Limb (tissue), 2 donors: ENCODE data around the gene FRYL.
"Not testable (repeated sequence)": the region's sequence is repeated elsewhere in the genome, so short reads cannot be mapped to it uniquely, and the experiment has no call there.

Experiments used
- DNase-seq, 2 donors: peaks; one replicate each; pipeline ENCODE4 v3.0.0-alpha.2; 2016; ENCODE audit errors: extremely low spot score in 2 of 2

FRYL gene

DNA sequence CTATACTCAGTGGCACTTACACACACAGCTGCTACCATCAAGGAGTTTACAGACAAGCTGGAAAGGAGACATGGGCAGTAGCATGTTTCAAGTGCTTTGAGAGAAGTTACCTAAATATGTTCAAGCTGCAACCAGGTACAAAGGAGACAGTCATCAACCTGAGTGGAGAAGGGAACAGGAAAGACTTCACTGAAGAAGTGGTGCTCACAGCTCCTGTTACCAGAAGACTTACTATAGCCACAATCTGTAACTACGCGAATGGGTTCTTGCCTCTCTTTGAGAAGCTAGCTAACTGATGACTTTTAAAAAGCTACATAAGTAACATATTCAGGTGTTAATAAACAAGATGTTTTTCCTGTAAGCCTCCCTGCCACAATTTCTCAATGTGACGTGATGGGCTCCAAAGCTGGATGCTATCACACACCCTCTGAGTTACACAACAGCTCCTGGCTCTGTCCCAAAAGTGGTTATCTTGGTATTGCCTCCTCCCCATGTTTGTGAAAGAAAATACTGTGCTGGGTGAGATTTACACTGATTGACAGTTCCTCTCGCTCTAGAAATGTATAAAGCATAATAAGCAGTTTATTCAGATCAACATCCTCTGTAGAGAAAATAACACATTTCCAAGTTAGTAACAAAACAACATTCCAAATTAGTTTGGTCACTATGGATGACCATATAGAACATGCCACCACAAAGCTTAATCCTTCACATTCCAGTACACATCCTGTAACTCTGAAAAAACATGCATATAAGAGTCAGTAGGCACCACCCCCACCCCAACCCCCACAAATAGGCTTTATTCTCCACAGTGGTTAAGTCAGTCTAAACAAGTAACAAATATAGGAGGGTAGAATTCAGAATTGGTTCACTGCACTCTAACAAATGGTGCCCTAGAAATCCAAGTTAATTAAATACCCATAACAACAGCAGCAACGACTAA is 81.8 kb downstream of the FRYL start:
- DNase-seq = no peak

DNA sequence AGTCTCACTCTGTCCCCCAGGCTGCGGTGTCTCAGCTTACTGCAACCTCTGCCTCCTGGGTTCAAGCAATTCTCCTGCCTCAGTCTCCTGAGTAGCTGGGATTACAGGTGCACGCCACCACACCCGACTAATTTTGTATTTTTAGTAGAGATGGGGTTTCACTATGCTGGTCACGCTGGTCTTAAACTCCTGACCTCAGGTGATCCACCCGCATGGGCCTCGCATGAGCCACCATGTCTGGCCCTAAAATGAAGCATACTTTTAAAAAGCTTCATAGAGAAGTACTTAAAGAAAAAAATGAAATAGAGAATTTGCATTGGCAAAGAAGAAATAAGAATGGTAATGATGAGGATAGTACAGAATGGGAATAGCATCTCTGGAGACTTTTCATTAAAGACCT is 82.6 kb downstream of the FRYL start:
- DNase-seq = not testable (repeated sequence)

DNA sequence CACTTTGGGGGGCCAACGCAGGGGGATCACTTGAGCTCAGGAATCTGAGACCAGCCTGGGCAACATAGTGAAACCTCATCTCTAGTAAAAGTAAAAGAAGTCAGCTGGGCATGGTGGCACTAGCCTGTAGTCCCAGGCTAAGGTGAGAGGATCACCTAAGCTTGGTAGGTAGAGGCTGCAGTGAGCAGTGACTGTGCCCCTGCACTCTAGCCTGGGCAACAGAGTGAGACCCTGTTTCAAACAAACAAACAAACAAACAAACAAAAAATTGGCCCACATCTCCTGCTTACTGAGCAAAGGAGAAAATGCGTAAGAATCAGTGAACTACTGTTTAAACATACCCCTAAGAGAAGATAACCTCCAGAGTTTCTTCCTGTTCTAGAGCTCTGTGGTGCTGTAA is 85.3 kb downstream of the FRYL start:
- no peak for DNase-seq

DNA sequence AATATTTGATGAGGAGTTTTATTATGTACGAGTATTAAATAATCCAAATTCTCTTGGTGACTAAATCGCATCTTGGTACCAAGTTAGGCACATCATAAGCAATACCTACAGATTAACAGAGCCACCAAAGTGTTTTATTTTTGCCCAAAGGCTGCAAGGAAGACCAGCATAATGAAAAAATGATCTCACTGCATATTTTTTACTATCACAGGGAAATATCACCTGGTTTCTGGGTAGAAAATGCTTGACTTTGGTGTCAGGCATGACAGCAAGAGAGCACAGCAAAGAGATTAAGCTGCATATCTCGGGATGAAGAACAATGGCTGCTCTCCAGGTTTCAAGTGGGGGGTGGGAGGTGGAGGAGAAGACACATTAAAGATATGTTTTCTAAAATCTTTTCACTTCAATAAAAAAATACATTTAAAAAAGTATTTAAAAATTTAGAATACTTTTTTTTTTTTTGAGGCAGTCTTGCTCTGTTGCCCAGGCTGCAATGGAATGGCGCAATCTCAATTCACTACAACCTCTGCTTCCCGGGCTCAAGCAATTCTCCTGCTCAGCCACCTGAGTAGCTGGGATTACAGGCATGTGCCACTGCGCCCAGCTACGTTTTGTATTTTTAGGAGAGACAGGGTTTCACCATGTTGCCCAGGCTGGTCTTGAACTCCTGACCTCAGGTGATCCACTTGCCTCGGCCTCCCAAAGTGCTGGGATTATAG is 86.1 kb downstream of the FRYL start:
- no peak for DNase-seq

DNA sequence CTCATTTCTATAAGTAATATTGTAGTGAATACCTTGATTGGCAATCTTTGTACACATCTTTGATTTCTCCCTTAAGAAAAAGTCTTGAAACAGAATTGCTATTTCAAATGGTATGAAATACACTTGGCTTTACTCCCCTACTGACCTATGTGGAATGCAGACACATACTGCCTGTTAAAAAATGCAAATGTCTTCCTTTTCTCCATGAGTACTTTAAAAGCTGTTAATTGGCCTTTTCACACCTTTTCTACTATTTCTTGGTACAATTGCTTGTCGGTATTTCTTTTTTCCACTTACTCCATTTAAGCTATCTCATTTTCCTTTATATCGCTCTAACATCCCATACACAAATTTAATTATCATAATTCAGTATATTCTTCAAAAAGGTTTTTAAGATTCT is 87.2 kb downstream of the FRYL start:
- no peak for DNase-seq

DNA sequence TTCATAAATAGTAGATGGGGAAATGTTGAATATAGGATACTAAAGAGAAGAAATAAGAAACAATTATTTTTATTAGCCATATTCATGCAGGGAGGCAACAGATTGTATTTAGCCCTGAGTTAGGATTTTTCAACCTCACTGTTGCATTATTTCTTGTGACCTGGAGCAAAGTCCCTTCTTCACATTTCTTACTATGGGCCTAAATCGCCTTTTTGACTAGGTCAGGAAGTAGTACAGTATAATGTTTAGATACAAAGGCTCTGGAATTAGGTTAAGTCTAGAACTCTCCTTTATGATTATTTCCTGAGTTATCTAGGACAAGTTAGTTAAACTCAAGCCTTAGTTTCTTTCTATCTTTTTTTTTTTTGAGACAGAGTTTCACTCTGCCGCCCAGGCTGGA is 88.0 kb downstream of the FRYL start:
- DNase-seq = no peak

DNA sequence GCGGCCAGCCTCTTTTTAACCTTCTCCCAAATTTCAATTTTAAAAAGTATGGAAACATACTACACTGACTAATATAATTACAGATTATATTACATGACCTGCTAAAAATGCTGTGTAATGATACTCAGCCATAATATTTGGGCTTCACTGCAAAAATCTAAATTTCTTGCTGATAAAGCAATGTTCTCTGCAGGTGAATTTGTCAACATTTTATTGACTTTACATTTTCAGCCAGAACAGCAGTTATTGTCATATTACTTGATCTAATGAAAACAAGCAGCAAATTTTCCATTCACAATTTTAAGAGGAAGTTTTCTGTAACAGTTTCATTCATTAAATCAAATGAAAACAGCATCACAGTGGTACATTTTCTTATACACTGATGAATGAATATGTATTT is 91.1 kb downstream of the FRYL start:
- DNase-seq = no peak

DNA sequence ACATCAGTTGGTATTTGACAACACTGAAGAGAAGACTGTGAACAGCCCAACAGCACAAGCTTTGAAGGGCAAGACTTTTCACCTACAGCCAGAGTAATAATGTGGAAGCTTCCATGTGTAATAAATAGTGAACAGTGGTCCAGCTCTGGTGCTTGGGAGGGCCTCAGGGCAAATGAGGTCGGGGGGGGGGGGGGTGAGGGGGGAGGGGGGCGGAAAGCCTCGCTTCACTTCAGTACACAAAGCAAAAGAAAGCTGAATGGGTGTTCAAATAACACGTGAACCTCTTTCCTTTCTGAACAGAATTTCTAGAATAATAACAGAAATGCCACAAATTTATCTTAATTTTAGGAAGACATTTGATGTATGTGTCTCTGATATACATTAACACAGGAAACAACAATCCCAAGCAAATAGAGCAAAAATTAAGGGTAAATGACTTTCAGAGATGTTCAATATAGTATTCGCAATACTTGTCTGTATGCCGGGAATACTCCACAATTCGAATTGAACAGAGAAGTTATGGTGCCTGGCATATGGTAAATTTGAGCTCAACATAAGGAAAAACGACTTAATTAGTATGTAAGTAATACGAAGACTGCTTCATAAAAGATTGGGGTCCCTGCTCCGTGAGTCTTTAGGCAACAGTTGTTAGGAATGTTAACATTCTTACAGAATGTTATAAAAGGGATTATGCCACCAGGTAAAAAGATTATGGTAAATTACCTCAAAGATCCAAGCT is 92.6 kb downstream of the FRYL start:
- no peak for DNase-seq

DNA sequence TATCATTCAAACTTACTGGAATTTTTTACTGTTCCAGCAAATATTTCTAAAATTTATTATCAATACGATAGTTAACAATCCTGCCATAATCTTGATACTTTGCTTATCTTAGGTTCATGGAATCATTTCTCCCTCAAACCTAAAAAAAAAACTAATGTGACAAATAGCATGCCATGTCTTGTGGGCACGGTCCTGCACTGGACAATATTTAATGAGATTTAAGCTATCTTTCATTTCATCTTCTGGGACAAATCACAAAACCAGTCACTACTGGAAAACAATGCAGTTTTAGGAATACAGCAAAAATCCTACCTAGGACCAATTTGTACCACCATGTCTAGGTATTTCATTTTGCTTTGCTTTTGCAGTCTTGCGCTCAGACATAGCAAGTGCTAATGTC is 93.7 kb downstream of the FRYL start:
- no peak for DNase-seq

DNA sequence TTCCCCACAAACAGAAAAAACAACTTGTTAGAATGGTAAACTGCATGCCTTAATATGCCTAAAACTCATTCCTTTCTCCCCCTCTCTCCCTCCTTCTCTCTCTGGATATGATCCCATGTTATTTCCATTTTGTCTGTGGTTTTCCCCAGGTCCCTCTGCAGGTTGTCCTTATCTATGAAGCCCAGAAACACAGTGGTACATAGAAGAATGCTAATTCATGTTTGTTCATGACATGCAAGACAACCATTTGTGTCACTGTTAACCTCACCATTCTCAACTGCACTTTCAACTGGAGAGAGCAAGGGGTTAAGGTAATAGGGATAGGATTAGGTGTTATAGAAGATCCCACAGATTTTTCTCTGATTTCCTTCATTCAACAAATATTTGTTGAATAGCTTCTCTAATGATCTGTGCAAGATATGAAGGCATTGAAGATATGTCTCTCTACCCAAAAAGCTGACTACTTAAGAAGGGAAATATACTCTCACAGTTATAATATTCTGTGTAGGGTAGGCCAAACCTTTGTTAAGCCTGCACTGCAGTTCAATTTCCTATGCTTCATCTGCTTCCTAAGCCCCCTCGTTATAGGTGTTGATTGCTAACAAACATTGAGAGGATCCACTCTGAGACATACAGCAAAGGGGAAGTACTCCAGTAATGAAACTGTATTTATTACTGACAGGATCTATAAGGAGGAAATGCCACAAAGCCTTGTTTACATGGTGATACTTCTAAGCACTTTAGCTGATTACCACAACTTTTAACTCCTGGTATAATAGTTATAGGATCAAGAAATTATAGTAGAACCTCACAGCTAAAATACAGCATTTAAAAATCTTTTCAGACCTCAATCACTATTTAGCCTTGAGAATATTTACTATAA is 96.1 kb downstream of the FRYL start:
- DNase-seq = no peak

DNA sequence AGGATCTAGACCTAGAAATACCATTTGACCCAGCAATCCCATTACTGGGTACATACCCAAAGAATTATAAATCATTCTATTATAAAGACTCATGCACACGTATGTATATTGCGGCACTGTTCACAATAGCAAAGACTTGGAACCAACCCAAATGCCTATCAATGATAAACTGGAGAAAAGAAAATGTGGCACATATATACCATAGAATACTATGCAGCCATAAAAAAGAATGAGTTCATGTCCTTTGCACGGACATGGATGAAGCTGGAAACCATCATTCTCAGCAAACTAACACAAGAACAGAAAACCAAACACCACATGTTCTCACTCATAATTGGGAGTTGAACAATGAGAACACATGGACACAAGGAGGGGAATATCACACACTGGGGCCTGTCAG is 97.2 kb downstream of the FRYL start:
- DNase-seq = not testable (repeated sequence)

DNA sequence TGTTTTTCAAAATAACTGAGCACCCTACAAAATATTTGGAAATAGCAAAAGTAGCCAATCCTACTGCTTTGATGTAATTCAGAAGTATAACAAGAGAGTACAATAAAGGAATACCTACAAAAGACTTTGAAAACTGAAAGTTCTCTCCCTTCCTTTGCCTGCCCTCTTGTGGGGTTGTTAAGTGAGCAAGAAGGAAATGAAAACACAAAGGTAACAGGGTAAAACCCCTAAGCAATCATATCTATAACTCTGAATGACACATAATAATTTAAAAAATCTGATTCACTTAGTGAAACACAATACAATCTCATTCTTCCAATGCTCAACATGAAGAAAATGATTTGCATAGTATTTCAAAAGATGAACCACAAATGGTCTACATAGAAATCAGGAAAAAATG is 98.2 kb downstream of the FRYL start:
- DNase-seq = no peak

DNA sequence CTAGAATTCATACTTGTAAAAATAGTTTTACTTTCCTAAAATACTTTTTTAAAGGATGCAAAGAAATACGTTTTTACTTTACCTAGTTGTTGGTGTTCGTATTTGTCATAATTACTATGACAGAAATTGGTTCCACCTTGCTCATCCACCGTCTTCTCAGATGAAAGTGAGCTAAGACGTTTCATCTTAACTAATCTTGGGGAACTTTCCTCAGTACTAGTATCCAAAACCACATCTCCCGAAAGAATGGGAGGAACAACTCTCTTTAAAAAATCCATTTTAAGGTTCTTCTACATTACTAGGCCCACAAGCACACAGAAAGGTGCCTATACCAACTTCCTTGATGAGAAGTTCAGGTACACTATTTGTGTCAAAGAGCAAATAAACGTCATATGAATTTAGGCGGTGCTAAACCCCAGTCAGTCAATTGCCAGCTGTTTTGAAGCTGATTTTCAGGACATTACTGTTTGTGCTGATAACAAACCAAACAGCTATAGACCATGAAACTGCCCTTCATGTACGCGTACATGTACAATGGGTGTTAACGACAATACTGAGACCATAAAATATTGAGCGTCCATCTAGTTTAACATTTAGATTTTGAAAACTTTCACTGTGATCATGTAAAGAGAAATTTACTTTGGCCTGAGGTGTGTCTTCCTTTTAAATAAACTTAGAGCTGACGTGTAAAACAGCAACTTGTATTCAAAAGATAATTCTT is 99.1 kb downstream of the FRYL start:
- no peak for DNase-seq

DNA sequence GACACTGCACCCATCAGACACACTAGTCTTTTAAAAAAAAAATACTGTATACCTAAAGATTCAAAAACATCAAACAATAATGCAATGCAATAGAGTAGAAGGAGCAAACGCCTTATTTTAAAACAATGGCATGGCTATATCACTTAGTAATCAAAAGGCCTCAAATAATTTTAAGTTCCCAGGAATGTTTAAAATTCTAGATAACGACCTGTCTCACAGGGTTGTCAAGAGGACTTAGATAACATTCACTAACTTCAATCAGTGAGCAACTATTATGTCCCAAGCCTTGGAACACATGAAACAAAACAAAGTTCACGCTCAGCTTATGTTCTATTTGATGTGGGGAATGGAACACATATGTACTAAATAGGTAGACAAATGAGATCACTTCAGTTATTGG is 106.5 kb downstream of the FRYL start:
- no peak for DNase-seq

DNA sequence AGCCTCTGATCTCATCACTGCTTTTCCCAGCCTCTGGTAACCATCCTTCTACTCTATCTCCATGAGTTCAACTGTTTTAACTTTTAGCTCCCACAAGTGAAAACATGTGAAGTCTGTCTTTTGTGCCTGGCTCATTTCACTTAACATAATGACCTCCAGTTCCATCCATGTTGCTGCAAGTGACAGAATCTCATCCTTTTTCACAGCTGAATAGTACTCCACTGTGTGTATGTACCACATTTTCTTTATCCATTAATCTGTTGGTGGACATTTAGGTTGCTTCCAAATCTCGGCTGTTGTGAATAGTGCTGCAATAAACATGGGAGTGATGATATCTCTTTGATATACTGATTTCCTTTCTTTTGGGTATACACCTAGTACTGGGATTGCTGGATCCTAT is 109.5 kb downstream of the FRYL start:
- DNase-seq = no peak

DNA sequence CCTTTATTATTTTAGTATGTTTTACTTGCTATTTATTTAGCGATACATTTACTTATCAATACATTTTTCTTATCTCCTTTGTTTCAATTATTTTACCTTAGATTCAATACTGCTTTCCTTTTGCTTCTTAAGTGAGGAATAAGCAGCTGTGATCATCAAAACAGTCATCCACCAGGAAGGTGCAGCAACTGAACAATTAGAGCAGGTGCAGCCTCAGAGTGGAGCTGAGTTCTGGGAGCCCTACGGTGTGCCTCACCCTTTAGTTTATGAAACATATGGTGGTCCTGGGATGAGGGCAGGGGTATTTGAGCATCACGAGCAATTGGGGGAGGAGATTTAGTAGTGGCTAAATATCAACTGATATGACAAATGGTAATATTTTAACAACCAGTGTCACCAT is 111.0 kb downstream of the FRYL start:
- no peak for DNase-seq

DNA sequence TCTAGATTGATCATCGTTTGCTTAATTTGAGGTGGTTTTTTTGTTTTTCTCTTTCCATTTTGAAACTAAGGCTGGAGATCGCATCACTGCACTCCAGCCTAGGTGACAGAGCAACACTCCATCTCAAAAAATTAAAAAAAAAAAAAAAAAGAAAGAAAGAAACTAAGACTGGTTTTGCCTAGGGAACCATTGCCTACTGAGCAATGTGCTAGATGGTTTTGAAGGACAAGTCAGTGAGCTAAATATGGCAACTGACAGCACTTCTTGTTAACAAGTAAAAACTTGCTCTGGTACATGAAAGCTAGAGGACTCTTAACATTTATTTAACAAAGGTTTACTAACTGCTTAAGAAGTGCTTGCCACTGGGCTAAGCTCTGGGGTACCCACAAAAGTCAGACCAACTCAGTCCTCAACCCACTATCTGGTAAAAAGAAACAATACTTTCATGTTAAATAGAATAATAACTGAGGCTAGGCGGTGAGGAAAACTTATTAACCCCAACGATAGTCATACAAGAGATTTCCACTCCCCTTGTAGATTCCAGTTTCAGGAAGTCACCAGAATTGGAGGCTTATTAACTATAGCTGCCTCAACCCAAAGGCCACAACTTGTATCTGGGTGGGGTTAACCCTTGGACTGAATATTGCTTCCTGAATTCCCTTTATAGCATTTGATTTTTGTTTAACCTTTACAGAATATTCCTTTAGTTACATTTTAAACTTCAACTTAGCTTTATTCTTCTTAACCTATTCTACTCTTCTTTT is 111.6 kb downstream of the FRYL start:
- DNase-seq = no peak

DNA sequence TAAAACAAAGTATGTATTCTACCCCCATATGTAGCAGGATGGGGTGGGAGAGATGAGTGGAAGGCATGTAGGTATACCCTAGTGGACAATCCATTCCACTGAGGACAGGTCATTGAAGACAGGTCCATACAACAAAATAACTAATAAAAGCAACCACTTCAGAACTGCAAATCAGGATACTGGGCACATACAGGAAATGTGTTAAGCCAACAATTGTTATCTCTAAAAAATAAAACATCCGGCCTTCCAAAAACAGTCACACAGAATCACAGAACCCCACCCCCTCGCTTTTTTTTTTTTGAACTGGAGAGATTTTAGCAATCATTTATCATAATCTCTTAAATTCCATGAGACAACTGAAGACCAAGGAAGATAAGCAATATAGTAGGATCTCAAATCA is 112.9 kb downstream of the FRYL start:
- no peak for DNase-seq

DNA sequence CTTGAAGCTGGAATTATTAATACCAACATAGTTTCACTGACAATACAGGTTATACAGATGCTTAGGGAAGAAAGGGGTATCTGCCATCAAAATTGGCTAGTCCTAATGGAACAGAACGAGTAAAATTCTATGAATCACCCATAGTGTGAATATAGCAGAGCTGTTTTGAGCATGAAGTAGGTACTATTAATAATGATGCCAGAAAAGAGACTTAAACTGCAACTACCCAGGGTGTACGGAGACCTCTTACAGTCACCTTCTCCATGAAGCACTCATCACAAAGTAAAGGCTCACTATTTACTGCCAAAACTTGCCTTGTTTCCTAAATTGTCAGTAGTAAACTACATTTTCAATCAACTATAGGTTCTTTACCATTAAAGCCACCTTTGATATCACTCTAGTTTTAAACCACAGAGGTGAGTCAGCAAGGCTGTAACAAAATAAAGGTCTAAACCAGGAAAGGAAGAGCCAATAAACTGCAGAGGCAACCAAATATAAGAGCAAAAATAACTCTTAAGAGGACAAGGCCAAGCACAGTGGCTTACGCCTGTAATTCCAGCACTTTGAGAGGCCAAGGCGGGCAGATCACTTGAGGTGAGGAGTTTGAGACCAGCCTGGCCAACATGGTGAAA is 114.4 kb downstream of the FRYL start:
- DNase-seq = no peak
